Transverse colon (tissue), 4 donors: ENCODE results near the gene ADM2.

Experiments used
- POLR2A ChIP-seq: fragments of 450-650 bp; IDR thresholded peaks from one replicate; pipeline ENCODE4 v1.6.1; 2016; ENCODE audit warnings: antibody characterized with exemption, mild to moderate bottlenecking, moderate library complexity
- POLR2AphosphoS5 ChIP-seq, 3 donors: sonication (generic); formaldehyde crosslinking; IDR thresholded peaks; one replicate each; pipeline ENCODE4 v1.6.1; 2016; ENCODE audit warnings: antibody characterized with exemption in 3 of 3
- TF ChIP-seq, protein P1 (sequence below), 5 experiments: fragments of 200-600 bp in 3 of 5; fragments of 450-650 bp in 2 of 5; sonication (generic) in 3 of 5; IDR thresholded peaks; 1 replicate in 2 of 5; 2 replicates in 3 of 5; pipeline ENCODE4 v1.5.1; 2016 to 2017; ENCODE audit warnings: antibody characterized with exemption in 5 of 5, inconsistent platforms in 3 of 5, mild to moderate bottlenecking in 2 of 5, moderate library complexity in 1 of 5

DNA sequence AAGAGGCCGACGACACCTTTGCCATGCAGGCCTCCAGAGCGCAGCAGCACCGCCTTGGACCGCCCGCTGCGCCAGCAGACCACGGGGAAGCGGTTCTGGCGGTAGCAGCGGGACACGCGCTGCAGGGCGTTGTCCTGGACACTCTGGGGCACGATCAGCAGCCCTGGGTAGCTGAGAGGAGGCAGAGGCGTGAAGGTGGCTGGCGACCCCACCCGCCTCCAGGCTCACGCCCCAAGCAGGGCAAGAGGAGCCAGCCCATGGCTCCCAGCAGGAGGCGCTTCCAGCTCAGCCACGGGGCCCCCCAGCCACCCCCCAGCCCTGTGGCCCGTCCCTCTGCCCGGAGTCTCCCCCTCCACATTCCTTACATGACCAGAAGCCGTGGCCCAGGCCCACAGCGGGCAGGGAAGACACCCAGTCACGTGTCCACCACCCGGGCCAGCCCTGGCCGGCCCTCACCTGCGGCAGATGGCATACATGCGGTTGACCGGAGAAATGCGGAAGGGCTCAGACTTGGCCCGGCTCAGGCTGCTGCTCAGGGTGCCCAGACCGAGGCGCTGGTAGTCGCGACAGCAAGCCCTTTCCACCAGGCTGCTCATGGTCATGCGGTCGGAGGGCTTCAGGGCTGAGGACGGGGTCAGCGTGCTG, 21.7 kb upstream of the ADM2 start:
- TF ChIP-seq, protein P1, sequence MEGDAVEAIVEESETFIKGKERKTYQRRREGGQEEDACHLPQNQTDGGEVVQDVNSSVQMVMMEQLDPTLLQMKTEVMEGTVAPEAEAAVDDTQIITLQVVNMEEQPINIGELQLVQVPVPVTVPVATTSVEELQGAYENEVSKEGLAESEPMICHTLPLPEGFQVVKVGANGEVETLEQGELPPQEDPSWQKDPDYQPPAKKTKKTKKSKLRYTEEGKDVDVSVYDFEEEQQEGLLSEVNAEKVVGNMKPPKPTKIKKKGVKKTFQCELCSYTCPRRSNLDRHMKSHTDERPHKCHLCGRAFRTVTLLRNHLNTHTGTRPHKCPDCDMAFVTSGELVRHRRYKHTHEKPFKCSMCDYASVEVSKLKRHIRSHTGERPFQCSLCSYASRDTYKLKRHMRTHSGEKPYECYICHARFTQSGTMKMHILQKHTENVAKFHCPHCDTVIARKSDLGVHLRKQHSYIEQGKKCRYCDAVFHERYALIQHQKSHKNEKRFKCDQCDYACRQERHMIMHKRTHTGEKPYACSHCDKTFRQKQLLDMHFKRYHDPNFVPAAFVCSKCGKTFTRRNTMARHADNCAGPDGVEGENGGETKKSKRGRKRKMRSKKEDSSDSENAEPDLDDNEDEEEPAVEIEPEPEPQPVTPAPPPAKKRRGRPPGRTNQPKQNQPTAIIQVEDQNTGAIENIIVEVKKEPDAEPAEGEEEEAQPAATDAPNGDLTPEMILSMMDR (IDR thresholded peaks at IDR 0.05) = no peak
- TF ChIP-seq POLR2A (no peak), POLR2AphosphoS5 (IDR thresholded peaks at IDR 0.05) (no peak)
